Type B pancreatic cell (in vitro differentiated cells): ENCODE data around the gene ITIH3. TPM values are rescaled to one million over a fixed set of nuclear protein-coding genes. Genes with fewer than 3 reads are reported as not detected.

Source experiments
- DNase-seq: peaks from one replicate; pipeline ENCODE4 v3.0.0; 2021; ENCODE audit warnings: mixed read lengths; ENCODE audit not compliant: unreplicated experiment; ENCODE audit errors: extremely low spot score
- H3K27ac Mint-ChIP-seq: 2 replicates; pipeline ENCODE4 v1.8.0; 2021; ENCODE audit warnings: mild to moderate bottlenecking, mixed read lengths
- H3K27me3 Mint-ChIP-seq: 2 replicates; pipeline ENCODE4 v1.8.0; 2021; ENCODE audit warnings: mixed read lengths
- H3K36me3 Mint-ChIP-seq: 2 replicates; pipeline ENCODE4 v1.8.0; 2021; ENCODE audit warnings: mixed read lengths
- H3K4me1 Mint-ChIP-seq: one replicate; pipeline ENCODE4 v1.8.0; 2021; ENCODE audit warnings: mixed read lengths; ENCODE audit not compliant: unreplicated experiment
- H3K4me3 Mint-ChIP-seq: 2 replicates; pipeline ENCODE4 v1.8.0; 2021; ENCODE audit warnings: mild to moderate bottlenecking, mixed read lengths
- H3K9me3 Mint-ChIP-seq: 2 replicates; pipeline ENCODE4 v1.8.0; 2021; ENCODE audit warnings: mixed read lengths
- CTCF ChIP-seq: fragments of 200-600 bp; sonication (generic); conservative IDR thresholded peaks from 2 replicates; pipeline ENCODE4 v1.5.0; 2021; ENCODE audit warnings: antibody characterized with exemption, mild to moderate bottlenecking
- total RNA-seq: library from RNA; stranded (reverse); gene quantifications from 2 replicates; pipeline ENCODE4 v1.2.1, GENCODE V29; 2021; ENCODE audit warnings: low replicate concordance

ITIH3 gene
- total RNA-seq, 1 donor from 2014 or later: 0.97 TPM

- Mint-ChIP-seq H3K36me3 (peaks cover under 1% of the 10 kb centered on the region), H3K27ac (peak within 1 kb of the TSS; percentile 50), H3K9me3 (no peaks in the 10 kb centered on the region), H3K27me3 (no peaks in the 10 kb centered on the region), H3K4me3 (peak within 1 kb of the TSS; percentile 61), H3K4me1 (peaks cover 14% of the 10 kb centered on the region)
- no peak for DNase-seq
- no peak for TF ChIP-seq CTCF
Measured at GRCh38 chr3:52834871-52835501, 40.4 kb downstream of the ITIH3 start, which contains the start of gene MUSTN1. MUSTN1 (minus strand) TSS chr3:52835019; CDS start chr3:52834948, 71 bp downstream.

GRCh38 chr3:52835766-52836470 is 41.3 kb downstream of the ITIH3 start:
- TF ChIP-seq CTCF: no peak
- Mint-ChIP-seq H3K27me3 (no peaks in the 10 kb centered on the region), H3K4me3 (no peak overlapping the region), H3K27ac (no peak overlapping the region), H3K9me3 (no peaks in the 10 kb centered on the region), H3K4me1 (peaks cover 14% of the 10 kb centered on the region), H3K36me3 (peaks cover 4% of the 10 kb centered on the region)
- no peak for DNase-seq

GRCh38 chr3:52836471-52836845 is 41.9 kb downstream of the ITIH3 start:
- H3K36me3 Mint-ChIP-seq: peaks cover 4% of the 10 kb centered on the region
- no peak overlapping the region for H3K27ac Mint-ChIP-seq
- TF ChIP-seq CTCF: no peak
- peaks cover 14% of the 10 kb centered on the region for H3K4me1 Mint-ChIP-seq
- no peak overlapping the region for H3K4me3 Mint-ChIP-seq
- no peak for DNase-seq
- no peaks in the 10 kb centered on the region for H3K27me3 Mint-ChIP-seq
- no peaks in the 10 kb centered on the region for H3K9me3 Mint-ChIP-seq

GRCh38 chr3:52836986-52837385 is 42.4 kb downstream of the ITIH3 start:
- Mint-ChIP-seq H3K9me3 (no peaks in the 10 kb centered on the region), H3K4me1 (peaks cover 14% of the 10 kb centered on the region), H3K4me3 (no peak overlapping the region), H3K27me3 (no peaks in the 10 kb centered on the region), H3K27ac (no peak overlapping the region), H3K36me3 (peaks cover 9% of the 10 kb centered on the region)
- DNase-seq: no peak
- no peak for TF ChIP-seq CTCF

- Mint-ChIP-seq H3K4me3 (no peak overlapping the region), H3K4me1 (peaks cover 21% of the 10 kb centered on the region), H3K27me3 (no peaks in the 10 kb centered on the region)
Measured at GRCh38 chr3:52838561-52839267, 44.1 kb downstream of the ITIH3 start.

More at GRCh38 chr3:52838561-52839267, 44.1 kb downstream of the ITIH3 start:
- no peaks in the 10 kb centered on the region for H3K9me3 Mint-ChIP-seq
- H3K36me3 Mint-ChIP-seq: peaks cover 11% of the 10 kb centered on the region
- no peak overlapping the region for H3K27ac Mint-ChIP-seq
- DNase-seq: no peak
- no peak for TF ChIP-seq CTCF
